Measurements from ENCODE around the gene COA5.

- TF ChIP-seq GATA2 (IDR thresholded peaks at IDR 0.05; ENCODE audit: low read depth, low read length) (no peak), GATA3 (IDR thresholded peaks at IDR 0.05; ENCODE audit: low read depth, low read length) (no peak)
Observed at GRCh38 chr2:98568161-98568956, 40.0 kb downstream of the COA5 start.
